Endothelial cell of umbilical vein (primary cell): ENCODE data around the gene PARN. TPM values are rescaled to one million over a fixed set of nuclear protein-coding genes. Genes with fewer than 3 reads are reported as not detected.

Experiments used
- BruUV-seq: library from RNA; stranded (reverse); fragments of 400-500 nt; replicated peaks from 2 replicates; lab custom pipeline; 2021; lab: Mats Ljungman, UMichigan
- CTCF ChIA-PET: fragments of 300-600, 350-600 bp; sonication (Branson Sonifier 250); formaldehyde crosslinking; loops from one replicate; lab custom pipeline; 2021; ENCODE audit warnings: antibody characterized with exemption, inconsistent platforms; lab: Charles Lee
- POLR2A ChIA-PET: fragments of 300-600, 350-600 bp; sonication (Branson Sonifier 250); formaldehyde crosslinking; loops from one replicate; lab custom pipeline; 2021; ENCODE audit warnings: antibody characterized with exemption, inconsistent platforms; lab: Charles Lee
- DNase-seq: peaks from one replicate; pipeline ENCODE4 v3.0.0-alpha.2; 2011; ENCODE audit warnings: low read depth, low spot score
- FAIRE-seq: peaks from 2 replicates; lab custom pipeline; 2011; peaks lifted over from hg19 to GRCh38; lab: Jason Lieb, UNC
- H2AFZ ChIP-seq: 2 replicates; pipeline ENCODE4 v1.6.0; 2012; ENCODE audit warnings: low read depth, low read length, control low read depth, inconsistent platforms
- H3K27ac ChIP-seq: 2 replicates; pipeline ENCODE4 v1.5.1; 2011; ENCODE audit warnings: low read depth, mild to moderate bottlenecking, control low read depth, low read length, moderate library complexity; ENCODE audit not compliant: insufficient read depth
- H3K27me3 ChIP-seq, 2 experiments: 2 replicates each; pipeline versions ENCODE4 v1.6.0 to v1.6.1; 2011; ENCODE audit warnings: low read length in 2 of 2, mixed read lengths in 1 of 2; ENCODE audit not compliant: control insufficient read depth in 2 of 2, insufficient read depth in 2 of 2
- H3K36me3 ChIP-seq, 2 experiments: 2 replicates in 1 of 2; 3 replicates in 1 of 2; pipeline ENCODE4 v1.5.1; 2011; ENCODE audit warnings: low read length in 2 of 2, mild to moderate bottlenecking in 1 of 2, moderate library complexity in 1 of 2; ENCODE audit not compliant: control insufficient read depth in 2 of 2, insufficient read depth in 2 of 2; ENCODE audit errors: extremely low read depth in 1 of 2
- H3K4me1 ChIP-seq: 3 replicates; pipeline ENCODE4 v1.5.1; 2011; ENCODE audit warnings: mild to moderate bottlenecking, low read length; ENCODE audit not compliant: control insufficient read depth, insufficient read depth; ENCODE audit errors: extremely low read depth
- H3K4me2 ChIP-seq: 2 replicates; pipeline ENCODE4 v1.6.1; 2011; ENCODE audit warnings: low read length, control low read depth, mixed read lengths; ENCODE audit not compliant: insufficient read depth
- H3K4me3 ChIP-seq, 3 experiments: fragments of 200-600 bp in 1 of 3; sonication (generic), shearing (Covaris generic) in 1 of 3; replicated peaks in 1 of 3; 2 replicates each; pipeline ENCODE4 v1.5.1; 2011 to 2016; ENCODE audit warnings: control low read depth in 3 of 3, low read length in 3 of 3, mild to moderate bottlenecking in 2 of 3, inconsistent platforms in 1 of 3, low read depth in 1 of 3, moderate library complexity in 1 of 3; ENCODE audit not compliant: insufficient read depth in 1 of 3
- H3K79me2 ChIP-seq: 2 replicates; pipeline ENCODE4 v1.6.0; 2012; ENCODE audit warnings: low read length, inconsistent platforms; ENCODE audit not compliant: control insufficient read depth, insufficient read depth
- H3K9ac ChIP-seq: replicated peaks from 2 replicates; pipeline ENCODE3; 2011; ENCODE audit warnings: low read length, control low read depth; ENCODE audit not compliant: insufficient read depth; ENCODE audit errors: extremely low read depth
- H3K9me1 ChIP-seq: replicated peaks from 3 replicates; pipeline ENCODE4 v1.6.0; 2011; ENCODE audit warnings: mild to moderate bottlenecking, low read length; ENCODE audit not compliant: control insufficient read depth, insufficient read depth; ENCODE audit errors: extremely low read depth
- H3K9me3 ChIP-seq: replicated peaks from 2 replicates; pipeline ENCODE4 v1.5.1; 2012; ENCODE audit warnings: low read length, inconsistent platforms; ENCODE audit not compliant: control insufficient read depth, insufficient read depth
- H4K20me1 ChIP-seq: replicated peaks from 2 replicates; pipeline ENCODE3; 2011; ENCODE audit warnings: mild to moderate bottlenecking, low read length; ENCODE audit not compliant: control insufficient read depth, insufficient read depth; ENCODE audit errors: extremely low read depth
- CTCF ChIP-seq, 2 donors: IDR thresholded peaks; 1 replicate in 1 of 2; 2 replicates in 1 of 2; pipeline ENCODE4 v1.5.1; 2011; ENCODE audit warnings: low read length in 2 of 2, mild to moderate bottlenecking in 2 of 2, moderate library complexity in 2 of 2, control low read depth in 1 of 2, inconsistent platforms in 1 of 2, low read depth in 1 of 2; ENCODE audit not compliant: insufficient read depth in 1 of 2; ENCODE audit errors: extremely low read depth in 1 of 2
- FOS ChIP-seq: IDR thresholded peaks from 2 replicates; pipeline ENCODE4 v1.6.1; 2011; ENCODE audit warnings: mild to moderate bottlenecking, low read length, moderate library complexity, borderline replicate concordance; ENCODE audit not compliant: insufficient read depth
- GATA2 ChIP-seq: IDR thresholded peaks from 2 replicates; pipeline ENCODE4 v1.7.0; 2011; ENCODE audit warnings: low read depth, mild to moderate bottlenecking, moderate library complexity, mixed read lengths, low read length; ENCODE audit not compliant: insufficient read length, insufficient read depth
- MYC ChIP-seq: IDR thresholded peaks from one replicate; pipeline ENCODE4 v1.6.1; 2011; ENCODE audit warnings: mild to moderate bottlenecking, low read depth, low read length
- POLR2A ChIP-seq: IDR thresholded peaks from 2 replicates; pipeline ENCODE4 v1.6.1; 2012; ENCODE audit warnings: low read depth, mild to moderate bottlenecking, control low read depth, low read length
- dilution Hi-C: fragments of 300-500 bp; cut with MboI; formaldehyde crosslinking; loops from one replicate; pipeline ENCODE4 v1.15.0; 2019; ENCODE audit warnings: low sequenced_read_pairs; ENCODE audit not compliant: extremely low pct_ligation_motif_present
- intact Hi-C: fragments of 100-400 bp; cut with micrococcal nuclease; formaldehyde crosslinking; loops from one replicate; pipeline ENCODE4 v1.10.0; 2022
- polyA plus RNA-seq, 4 experiments: library from polyadenylated mRNA; depleted of rRNA in 3 of 4; stranded (reverse) in 3 of 4; unstranded in 1 of 4; fragments of >200 nt; gene quantifications; 2 replicates each; pipeline versions ENCODE4 v1.2.1 to v1.2.3, GENCODE V29; 2011 to 2012; ENCODE audit warnings: missing spikeins in 1 of 4
- total RNA-seq: library from RNA; stranded (reverse); gene quantifications from 2 replicates; pipeline ENCODE4 v1.2.3, GENCODE V29; 2021
- TF ChIP-seq, protein P1 (sequence below): IDR thresholded peaks from 2 replicates; pipeline ENCODE4 v1.6.1; 2011; ENCODE audit not compliant: insufficient read depth, insufficient read length

Gene PARN
- total and polyA plus RNA-seq, 2 donors (not counting 3 experiments of a cell fraction or from before 2014, with no cell fraction given) = 16.9 to 24.6 TPM

- CTCF ChIA-PET = no interaction called here
- TF ChIP-seq, protein P1, sequence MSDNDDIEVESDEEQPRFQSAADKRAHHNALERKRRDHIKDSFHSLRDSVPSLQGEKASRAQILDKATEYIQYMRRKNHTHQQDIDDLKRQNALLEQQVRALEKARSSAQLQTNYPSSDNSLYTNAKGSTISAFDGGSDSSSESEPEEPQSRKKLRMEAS = no peak
- POLR2A ChIA-PET = no interaction called here
- Histone ChIP-seq H2AFZ (no peak overlapping the region), H3K27me3 (no peaks in the 10 kb centered on the region), H3K27ac (no peak overlapping the region), H3K4me2 (no peak overlapping the region), H3K9ac (no peak overlapping the region), H3K79me2 (no peaks in the 10 kb centered on the region), H3K4me3 (no peak overlapping the region), H3K9me1 (no peaks in the 10 kb centered on the region), H4K20me1 (no peaks in the 10 kb centered on the region), H3K36me3 (peaks cover 5 to 6% of the 10 kb centered on the region in 2 experiments), H3K4me1 (no peaks in the 10 kb centered on the region), H3K9me3 (no peaks in the 10 kb centered on the region)
- no TSS peak for BruUV-seq
- intact Hi-C loops = no loop called here
- FAIRE-seq = no peak
- DNase-seq = no peak
- dilution Hi-C loops = no loop called here
Observed at GRCh38 chr16:14618566-14618965, 11.5 kb downstream of the PARN start.

- DNase-seq = no peak
- no peak overlapping the region for H3K4me3 ChIP-seq
- H3K9me3 ChIP-seq = no peaks in the 10 kb centered on the region
- intact Hi-C loops = no loop called here
- no TSS peak for BruUV-seq
- no peaks in the 10 kb centered on the region for H3K4me1 ChIP-seq
- no peaks in the 10 kb centered on the region for H4K20me1 ChIP-seq
- FAIRE-seq = no peak
- peaks cover 5 to 6% of the 10 kb centered on the region in 2 experiments for H3K36me3 ChIP-seq
- no peak for TF ChIP-seq GATA2
- no peak for TF ChIP-seq FOS
- no peak for TF ChIP-seq CTCF (IDR thresholded peaks at IDR 0.05; ENCODE audit: extremely low read depth in 1 of 2, insufficient read depth in 1 of 2, low read depth in 1 of 2, low read length in 2 of 2)
- no peak for TF ChIP-seq MYC
- no peak for TF ChIP-seq POLR2A
- H3K27me3 ChIP-seq = no peaks in the 10 kb centered on the region
- H3K27ac ChIP-seq = no peak overlapping the region
- H3K4me2 ChIP-seq = no peak overlapping the region
- no peaks in the 10 kb centered on the region for H3K9me1 ChIP-seq
- ChIA-PET CTCF (interaction anchor here (1.0 to 2.0 kb wide), 2 partner anchors 11 to 14 kb away, joined by 3 to 6 read pairs; no protein-coding TSS in a partner anchor), POLR2A (no interaction called here)
- dilution Hi-C loops = no loop called here
- no peaks in the 10 kb centered on the region for H3K79me2 ChIP-seq
- no peak overlapping the region for H3K9ac ChIP-seq
- no peak overlapping the region for H2AFZ ChIP-seq
Observed at GRCh38 chr16:14616280-14616679, 13.8 kb downstream of the PARN start.
